HepG2 (cell line): Measurements from ENCODE around the gene PYHIN1. TPM values are rescaled to one million over a fixed set of nuclear protein-coding genes. Genes with fewer than 3 reads are reported as not detected.

Source experiments
- ATAC-seq: fragments of 200-7000 bp; cut with Tn5 transposase; 3 replicates; pipeline ENCODE4 v1.9.1; 2020; ENCODE audit warnings: mild to moderate bottlenecking, moderate library complexity
- BruUV-seq: library from RNA; stranded (reverse); fragments of 400-500 nt; replicated peaks from 2 replicates; lab custom pipeline; 2021; lab: Mats Ljungman, UMichigan
- CTCF ChIA-PET: fragments of 300-600 bp; formaldehyde crosslinking; extraction: SDS; loops from one replicate; lab custom pipeline; 2021; ENCODE audit warnings: low total read pairs, inconsistent platforms, low intra/inter-chr PET ratio; lab: Yijun Ruan, JAX
- POLR2A ChIA-PET: fragments of 350-600 bp; sonication (Branson Sonifier 250); formaldehyde crosslinking; loops from one replicate; lab custom pipeline; 2020; ENCODE audit warnings: antibody characterized with exemption, inconsistent platforms; lab: Yijun Ruan, JAX
- DNase-seq: peaks from one replicate; pipeline ENCODE4 v3.0.0-alpha.2; 2015; ENCODE audit warnings: low spot score
- FAIRE-seq: peaks from 3 replicates; lab custom pipeline; 2011; peaks lifted over from hg19 to GRCh38; lab: Jason Lieb, UNC
- H2AFZ ChIP-seq: one replicate; pipeline ENCODE4 v1.6.1; 2011; ENCODE audit warnings: low read length, inconsistent platforms
- H3K27ac ChIP-seq: fragments of 300-600 bp; 3 replicates; pipeline ENCODE4 v1.8.0; 2011; ENCODE audit warnings: mixed run types, mild to moderate bottlenecking, mixed read lengths, low read length, inconsistent platforms; ENCODE audit not compliant: insufficient read depth; ENCODE audit errors: extremely low read length
- H3K27me3 ChIP-seq, 2 experiments: fragments of 200-600 bp in 1 of 2; 2 replicates in 1 of 2; 3 replicates in 1 of 2; pipeline versions ENCODE4 v1.6.0 to v1.8.0; 2011; ENCODE audit warnings: low read length in 2 of 2, mild to moderate bottlenecking in 2 of 2, moderate library complexity in 2 of 2, inconsistent platforms in 1 of 2; ENCODE audit not compliant: insufficient read depth in 2 of 2, control insufficient read depth in 1 of 2
- H3K36me3 ChIP-seq, 2 experiments: fragments of 200-600 bp in 1 of 2; replicated peaks in 1 of 2; 2 replicates in 1 of 2; 3 replicates in 1 of 2; pipeline versions ENCODE4 v1.5.1 to v1.8.0; 2011; ENCODE audit warnings: low read length in 2 of 2, inconsistent platforms in 1 of 2; ENCODE audit not compliant: insufficient read depth in 2 of 2, control insufficient read depth in 1 of 2
- H3K4me1 ChIP-seq: 2 replicates; pipeline ENCODE4 v1.5.1; 2012; ENCODE audit warnings: low read length, inconsistent platforms; ENCODE audit not compliant: insufficient read depth
- H3K4me2 ChIP-seq: 2 replicates; pipeline ENCODE4 v1.6.0; 2011; ENCODE audit warnings: low read depth, low read length, inconsistent platforms
- H3K4me3 ChIP-seq, 3 experiments: fragments of 200-600 bp in 1 of 3; sonication (generic), shearing (Covaris generic) in 1 of 3; replicated peaks in 1 of 3; 2 replicates each; pipeline ENCODE4 v1.5.1; 2011 to 2016; ENCODE audit warnings: low read length in 3 of 3, inconsistent platforms in 2 of 3, low read depth in 2 of 3, mild to moderate bottlenecking in 2 of 3, control low read depth in 1 of 3, mixed read lengths in 1 of 3; ENCODE audit not compliant: insufficient read depth in 1 of 3
- H3K79me2 ChIP-seq: one replicate; pipeline ENCODE4 v1.6.1; 2011; ENCODE audit warnings: low read length, inconsistent platforms; ENCODE audit not compliant: insufficient read depth
- H3K9ac ChIP-seq: 2 replicates; pipeline ENCODE4 v1.6.0; 2011; ENCODE audit warnings: mild to moderate bottlenecking, low read depth, low read length, inconsistent platforms; ENCODE audit not compliant: insufficient read depth
- H3K9me3 ChIP-seq: 2 replicates; pipeline ENCODE4 v1.5.1; 2012; ENCODE audit warnings: mild to moderate bottlenecking, low read length
- H4K20me1 ChIP-seq: 2 replicates; pipeline ENCODE4 v1.6.0; 2011; ENCODE audit warnings: inconsistent platforms, mild to moderate bottlenecking, low read length, moderate library complexity; ENCODE audit not compliant: insufficient read depth
- AFF4 ChIP-seq: sonication (generic); formaldehyde crosslinking; IDR thresholded peaks from 2 replicates; pipeline ENCODE4 v1.4.0; 2020; ENCODE audit warnings: missing genetic modification reagents
- DNMT3B ChIP-seq: conservative IDR thresholded peaks from 2 replicates; pipeline ENCODE4 v1.6.1; 2016; ENCODE audit warnings: missing biosample characterization, control low read depth
- HMG20B ChIP-seq: conservative IDR thresholded peaks from 2 replicates; pipeline ENCODE4 v1.6.1; 2016; ENCODE audit warnings: missing genetic modification reagents, missing compliant biosample characterization
- IRX3 ChIP-seq: sonication (generic); formaldehyde crosslinking; IDR thresholded peaks from 2 replicates; pipeline ENCODE4 v1.8.1; 2023; ENCODE audit warnings: mild to moderate bottlenecking, low read depth, missing genetic modification reagents, borderline replicate concordance
- MTF1 ChIP-seq: sonication (generic); formaldehyde crosslinking; IDR thresholded peaks from 2 replicates; pipeline ENCODE4 v1.5.0; 2020; ENCODE audit warnings: missing genetic modification reagents
- PHF20 ChIP-seq: sonication (generic); formaldehyde crosslinking; IDR thresholded peaks from 2 replicates; pipeline ENCODE4 v1.5.0; 2020; ENCODE audit warnings: mild to moderate bottlenecking, missing genetic modification reagents
- PRPF4 ChIP-seq: fragments of 200-400 bp; formaldehyde crosslinking; IDR thresholded peaks from 2 replicates; pipeline ENCODE4 v1.6.1; 2016; ENCODE audit warnings: low read length, low read depth; ENCODE audit not compliant: poor library complexity, severe bottlenecking
- SMYD3 ChIP-seq: sonication (generic); formaldehyde crosslinking; IDR thresholded peaks from 2 replicates; pipeline ENCODE4 v1.8.1; 2023; ENCODE audit warnings: mild to moderate bottlenecking, missing genetic modification reagents
- TAF15 ChIP-seq: fragments of 200-400 bp; formaldehyde crosslinking; IDR thresholded peaks from one replicate; pipeline ENCODE4 v1.6.1; 2018; ENCODE audit warnings: mild to moderate bottlenecking, low read depth, low read length; ENCODE audit not compliant: poor library complexity, severe bottlenecking
- ZBTB49 ChIP-seq: sonication (generic); formaldehyde crosslinking; IDR thresholded peaks from 2 replicates; pipeline ENCODE4 v1.4.0; 2020; ENCODE audit warnings: missing genetic modification reagents, borderline replicate concordance
- ZNF124 ChIP-seq: sonication (generic); formaldehyde crosslinking; IDR thresholded peaks from 2 replicates; pipeline ENCODE4 v1.4.0; 2020; ENCODE audit warnings: missing genetic modification reagents
- ZNF251 ChIP-seq: sonication (generic); formaldehyde crosslinking; IDR thresholded peaks from 2 replicates; pipeline ENCODE4 v1.9.0; 2021; ENCODE audit warnings: mild to moderate bottlenecking, missing genetic modification reagents
- ZNF292 ChIP-seq: sonication (generic); formaldehyde crosslinking; IDR thresholded peaks from 2 replicates; pipeline ENCODE4 v1.8.1; 2022; ENCODE audit warnings: mild to moderate bottlenecking, low read depth, missing genetic modification reagents, borderline replicate concordance
- WGBS: methylation state at CpG from one replicate; pipeline ENCODE4 v1.1.6; 2017; ENCODE audit warnings: low lambda C conversion rate; 5-methylcytosine and 5-hydroxymethylcytosine counted together
- in situ Hi-C: cut with HindIII; loops from 2 replicates; pipeline ENCODE4 v1.10.0; 2017; ENCODE audit warnings: low pct_unique_long_range_greater_than_20kb; ENCODE audit not compliant: extremely low pct_ligation_motif_present
- intact Hi-C: fragments of 100-400 bp; cut with micrococcal nuclease; formaldehyde crosslinking; loops from one replicate; pipeline ENCODE4 v1.10.0; 2022; ENCODE audit not compliant: unreplicated experiment
- polyA plus RNA-seq, 8 experiments: library from polyadenylated mRNA; depleted of rRNA in 3 of 8; stranded (reverse) in 7 of 8; unstranded in 1 of 8; fragments of >200 nt; fragmentation: Illumina TruSeq in 4 of 8; extraction: Trizol in 4 of 8; gene quantifications; 2 replicates each; pipeline versions ENCODE4 v1.2.1 to v1.2.3, GENCODE V29; 2011 to 2016; ENCODE audit warnings: low read depth in 4 of 8, missing spikeins in 1 of 8, mixed read lengths in 1 of 8; ENCODE audit not compliant: insufficient read depth in 1 of 8
- total RNA-seq, 5 experiments: library from RNA; depleted of rRNA; stranded (reverse); fragments of >200 nt; fragmentation: Illumina TruSeq; extraction: Trizol; gene quantifications; 2 replicates each; pipeline ENCODE4 v1.2.3, GENCODE V29; 2016; ENCODE audit warnings: low read depth in 1 of 5

Gene PYHIN1
- total and polyA plus RNA-seq, 2 of the 13 experiments (the other 11 are each of a cell fraction or from before 2014, with no cell fraction given): not detected

- BruUV-seq: no TSS peak
- DNase-seq: no peak
- TF ChIP-seq IRX3 (CRISPR knock-in tag) (no peak), PHF20 (CRISPR knock-in tag) (no peak)
- ATAC-seq: no peak
- Histone ChIP-seq H3K79me2 (no peaks in the 10 kb centered on the region), H4K20me1 (no peaks in the 10 kb centered on the region), H3K36me3 (no peaks in the 10 kb centered on the region), H3K27ac (no peak overlapping the region), H3K9me3 (peaks cover 22% of the 10 kb centered on the region), H3K4me3 (no peak overlapping the region), H3K27me3 (no peaks in the 10 kb centered on the region; a peak in 1 of 5 replicates), H3K9ac (no peak overlapping the region), H2AFZ (no peak overlapping the region), H3K4me1 (no peaks in the 10 kb centered on the region), H3K4me2 (no peak overlapping the region)
- in situ Hi-C loops: no loop called here
- no CpG with 5 or more reads among the region's 2 CpGs for WGBS
- intact Hi-C loops: no loop called here
- ChIA-PET CTCF (no interaction called here), POLR2A (no interaction called here)
- no peak for FAIRE-seq
Measured at GRCh38 chr1:158898722-158899121, 32.6 kb upstream of the PYHIN1 start.

- no peak overlapping the region for H3K9ac ChIP-seq
- peaks cover 31% of the 10 kb centered on the region for H3K9me3 ChIP-seq
- no TSS peak for BruUV-seq
- POLR2A ChIA-PET: no interaction called here
- H3K79me2 ChIP-seq: no peaks in the 10 kb centered on the region
- no peaks in the 10 kb centered on the region; a peak in 1 of 5 replicates for H3K27me3 ChIP-seq
- no peaks in the 10 kb centered on the region for H3K36me3 ChIP-seq
- no peak overlapping the region for H3K4me2 ChIP-seq
- in situ Hi-C loops (no loop called here), intact Hi-C loops (no loop called here)
- no peak for DNase-seq
- no peak for ATAC-seq
- WGBS: 2% methylated on average over 3 of the region's 3 CpGs
- H3K4me1 ChIP-seq: no peaks in the 10 kb centered on the region
- CTCF ChIA-PET: no interaction called here
- no peak for FAIRE-seq
- no peaks in the 10 kb centered on the region for H4K20me1 ChIP-seq
- no peak overlapping the region for H3K4me3 ChIP-seq
- no peak overlapping the region for H3K27ac ChIP-seq
- H2AFZ ChIP-seq: no peak overlapping the region
- TF ChIP-seq PRPF4: no peak
- TF ChIP-seq ZBTB49 (CRISPR knock-in tag): no peak
- TF ChIP-seq MTF1 (CRISPR knock-in tag): no peak
- no peak for TF ChIP-seq ZNF292 (CRISPR knock-in tag)
- TF ChIP-seq ZNF124 (CRISPR knock-in tag): no peak
- TF ChIP-seq ZNF251: no peak
- TF ChIP-seq TAF15: no peak
- no peak for TF ChIP-seq DNMT3B (CRISPR knock-in tag)
- no peak for TF ChIP-seq SMYD3
- TF ChIP-seq HMG20B (CRISPR knock-in tag): no peak
- TF ChIP-seq AFF4: no peak
Measured at GRCh38 chr1:158901623-158902022, 29.7 kb upstream of the PYHIN1 start.
